Fibroblast of villous mesenchyme (primary cell): ENCODE results near the gene AXIN2. TPM values are rescaled to one million over a fixed set of nuclear protein-coding genes. Genes with fewer than 3 reads are reported as not detected.

ENCODE experiments used
- DNase-seq: peaks from one replicate; pipeline ENCODE4 v3.0.0-alpha.2; 2010; ENCODE audit warnings: low read depth
- H3K4me3 ChIP-seq: 2 replicates; pipeline ENCODE4 v1.5.1; 2011; ENCODE audit warnings: low read depth, mild to moderate bottlenecking, low read length
- CTCF ChIP-seq: IDR thresholded peaks from 2 replicates; pipeline ENCODE4 v1.5.1; 2012; ENCODE audit warnings: low read depth, mild to moderate bottlenecking, low read length; ENCODE audit not compliant: insufficient read depth
- total RNA-seq: library from RNA; depleted of rRNA; stranded (reverse); fragments of >200 nt; gene quantifications from 2 replicates; pipeline ENCODE4 v1.2.3, GENCODE V29; 2012

AXIN2 gene
- total RNA-seq, 1 donor: 1.3 TPM

- H3K4me3 ChIP-seq: peak overlapping the region; percentile 44
- TF ChIP-seq CTCF: no peak
- DNase-seq: no peak
Observed at GRCh38 chr17:65593092-65593854, 31.8 kb upstream of the AXIN2 start.

- no peak for DNase-seq
- TF ChIP-seq CTCF: no peak
- no peak overlapping the region for H3K4me3 ChIP-seq
Observed at GRCh38 chr17:65592125-65592965, 30.9 kb upstream of the AXIN2 start.

GRCh38 chr17:65589321-65589720 lies 27.9 kb upstream of the AXIN2 start:
- no peak for TF ChIP-seq CTCF
- H3K4me3 ChIP-seq: no peak overlapping the region
- peak; percentile 46 for DNase-seq

- no peak for TF ChIP-seq CTCF
- peak; percentile 10 for DNase-seq
- H3K4me3 ChIP-seq: no peak overlapping the region
Observed at GRCh38 chr17:65588181-65588808, 26.8 kb upstream of the AXIN2 start.

- TF ChIP-seq CTCF: no peak
- H3K4me3 ChIP-seq: no peak overlapping the region
- DNase-seq: peak; percentile 27
Observed at GRCh38 chr17:65587534-65588180, 26.2 kb upstream of the AXIN2 start.

- H3K4me3 ChIP-seq: no peak overlapping the region
- no peak for TF ChIP-seq CTCF
- DNase-seq: no peak
Observed at GRCh38 chr17:65586899-65587298, 25.5 kb upstream of the AXIN2 start.
